SH-SY5Y (cell line): ENCODE results near the gene RASAL2.

Experiments
- GATA2 ChIP-seq: IDR thresholded peaks from 2 replicates; pipeline ENCODE4 v1.6.1; 2011; ENCODE audit warnings: mild to moderate bottlenecking, low read depth, low read length
- GATA3 ChIP-seq: IDR thresholded peaks from 2 replicates; pipeline ENCODE4 v1.6.1; 2011; ENCODE audit warnings: low read depth, mild to moderate bottlenecking, low read length, moderate library complexity

DNA sequence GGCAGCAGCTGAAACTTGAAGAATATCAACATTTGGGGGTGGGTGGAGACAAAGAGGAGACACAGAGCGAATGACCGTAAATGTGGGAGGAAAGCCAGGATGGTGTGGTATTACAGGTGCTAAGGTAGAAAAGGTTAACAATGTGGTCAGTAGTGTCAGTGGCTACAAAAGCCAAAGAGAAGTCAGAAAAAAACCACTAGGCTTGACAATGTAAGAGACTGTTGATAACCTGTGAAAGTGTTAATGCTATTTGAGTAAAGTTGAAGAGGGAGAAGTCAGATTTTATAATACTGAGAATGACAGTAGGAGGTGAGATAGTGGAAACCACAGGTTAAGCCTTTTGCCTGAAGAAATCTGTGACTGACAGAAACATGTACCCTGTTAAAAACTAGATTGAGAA is 282.1 kb downstream of the RASAL2 start:
- TF ChIP-seq GATA2: no peak
- TF ChIP-seq GATA3: no peak
